GM23338 (cell line): ENCODE results near the gene DTNA. TPM values are rescaled to one million over a fixed set of nuclear protein-coding genes. Genes with fewer than 3 reads are reported as not detected.

Experiments
- ATAC-seq: fragments of 200-7000 bp; cut with Tn5 transposase; 3 replicates; pipeline ENCODE4 v1.9.1; 2020
- DNase-seq: peaks from one replicate; pipeline ENCODE4 v3.0.0-alpha.2; 2015; ENCODE audit warnings: low spot score
- H2AFZ ChIP-seq: fragments of 200-600 bp; sonication (generic); 2 replicates; pipeline ENCODE4 v1.8.0; 2016; ENCODE audit warnings: antibody characterized with exemption, mild to moderate bottlenecking, moderate library complexity
- H3F3A ChIP-seq: fragments of 200-600 bp; sonication (generic); replicated peaks from 2 replicates; pipeline ENCODE4 v1.8.0; 2017; ENCODE audit warnings: antibody characterized with exemption, mixed run types, low read depth
- H3K27ac ChIP-seq: fragments of 200-600 bp; sonication (generic); 2 replicates; pipeline ENCODE4 v1.6.1; 2016; ENCODE audit warnings: low read depth
- H3K27me3 ChIP-seq: fragments of 200-600 bp; sonication (generic); 2 replicates; pipeline ENCODE4 v1.8.0; 2016; ENCODE audit warnings: mild to moderate bottlenecking, mixed run types, moderate library complexity; ENCODE audit not compliant: insufficient read depth
- H3K36me3 ChIP-seq: fragments of 200-600 bp; sonication (generic); 2 replicates; pipeline ENCODE4 v1.8.0; 2016; ENCODE audit warnings: mild to moderate bottlenecking; ENCODE audit not compliant: insufficient read depth
- H3K4me1 ChIP-seq: fragments of 200-600 bp; sonication (generic); 2 replicates; pipeline ENCODE4 v1.8.0; 2016; ENCODE audit warnings: mild to moderate bottlenecking, moderate library complexity; ENCODE audit not compliant: insufficient read depth
- H3K4me2 ChIP-seq: fragments of 200-600 bp; sonication (generic); 2 replicates; pipeline ENCODE4 v1.7.1; 2017; ENCODE audit warnings: mixed run types
- H3K4me3 ChIP-seq: fragments of 200-600 bp; sonication (generic); 2 replicates; pipeline ENCODE4 v1.6.1; 2016; ENCODE audit warnings: mixed run types
- H3K79me2 ChIP-seq: fragments of 200-600 bp; sonication (generic); replicated peaks from 2 replicates; pipeline ENCODE4 v1.8.0; 2017; ENCODE audit warnings: mild to moderate bottlenecking; ENCODE audit not compliant: insufficient read depth
- H3K9me2 ChIP-seq: fragments of 200-600 bp; sonication (generic); 2 replicates; pipeline ENCODE4 v1.8.0; 2017; ENCODE audit not compliant: insufficient read depth
- H4K20me1 ChIP-seq: fragments of 200-600 bp; sonication (generic); replicated peaks from 2 replicates; pipeline ENCODE4 v1.8.0; 2017; ENCODE audit warnings: mild to moderate bottlenecking; ENCODE audit not compliant: insufficient read depth
- H3K27ac Mint-ChIP-seq: 2 replicates; pipeline ENCODE4 v1.8.0; 2020; ENCODE audit warnings: inconsistent platforms, mild to moderate bottlenecking, moderate library complexity, mixed read lengths
- H3K27me3 Mint-ChIP-seq: 3 replicates; pipeline ENCODE4 v1.8.0; 2022; ENCODE audit warnings: low read depth, mild to moderate bottlenecking, moderate library complexity, mixed read lengths, inconsistent platforms; ENCODE audit not compliant: insufficient read depth, poor library complexity
- H3K36me3 Mint-ChIP-seq: 3 replicates; pipeline ENCODE4 v1.8.0; 2021; ENCODE audit warnings: low read depth, mild to moderate bottlenecking, inconsistent platforms, moderate library complexity, mixed read lengths
- H3K4me1 Mint-ChIP-seq: 3 replicates; pipeline ENCODE4 v1.8.0; 2020; ENCODE audit warnings: mild to moderate bottlenecking, inconsistent platforms, mixed read lengths
- H3K4me3 Mint-ChIP-seq: 3 replicates; pipeline ENCODE4 v1.8.0; 2021; ENCODE audit warnings: moderate library complexity, mild to moderate bottlenecking, inconsistent platforms, mixed read lengths
- H3K9me3 Mint-ChIP-seq: 3 replicates; pipeline ENCODE4 v1.8.0; 2020; ENCODE audit warnings: moderate library complexity, mild to moderate bottlenecking, inconsistent platforms, mixed read lengths
- CREB1 ChIP-seq: fragments of 250-450 bp; sonication (Bioruptor Pico); IDR thresholded peaks from 2 replicates; pipeline ENCODE4 v1.5.0; 2020; ENCODE audit warnings: low read depth, mild to moderate bottlenecking, moderate library complexity
- CTCF ChIP-seq, 2 experiments: fragments of 200-600 bp in 1 of 2; sonication (generic) in 1 of 2; conservative IDR thresholded peaks; 2 replicates each; pipeline versions ENCODE4 v1.5.1 to v1.6.1; 2016 to 2017; ENCODE audit warnings: antibody characterized with exemption in 2 of 2, low read depth in 2 of 2, mild to moderate bottlenecking in 2 of 2, moderate library complexity in 1 of 2
- EZH2 ChIP-seq: fragments of 200-600 bp; sonication (generic); IDR thresholded peaks from one replicate; pipeline ENCODE4 v1.8.0; 2017; ENCODE audit warnings: antibody characterized with exemption, mild to moderate bottlenecking, low read depth; ENCODE audit not compliant: unreplicated experiment
- EZH2phosphoT487 ChIP-seq: fragments of 200-600 bp; sonication (generic); IDR thresholded peaks from one replicate; pipeline ENCODE4 v1.8.1; 2018; ENCODE audit warnings: antibody characterized with exemption; ENCODE audit not compliant: unreplicated experiment
- JUNB ChIP-seq: IDR thresholded peaks from one replicate; pipeline ENCODE4 v1.6.1; 2016; ENCODE audit warnings: antibody characterized with exemption; ENCODE audit not compliant: unreplicated experiment
- NANOG ChIP-seq: IDR thresholded peaks from 2 replicates; pipeline ENCODE4 v1.6.1; 2016; ENCODE audit warnings: antibody characterized with exemption, borderline replicate concordance
- POLR2AphosphoS5 ChIP-seq: IDR thresholded peaks from 2 replicates; pipeline ENCODE4 v1.6.1; 2016; ENCODE audit warnings: antibody characterized with exemption, low read depth
- STAT1 ChIP-seq: IDR thresholded peaks from one replicate; pipeline ENCODE4 v1.6.1; 2016; ENCODE audit warnings: antibody characterized with exemption; ENCODE audit not compliant: unreplicated experiment
- ZNF114 ChIP-seq: fragments of 250-450 bp; sonication (Bioruptor Pico); IDR thresholded peaks from 2 replicates; pipeline ENCODE4 v1.5.0; 2020; ENCODE audit warnings: mild to moderate bottlenecking, moderate library complexity
- ZNF331 ChIP-seq: fragments of 250-450 bp; sonication (Bioruptor Pico); IDR thresholded peaks from 2 replicates; pipeline ENCODE4 v1.5.0; 2020; ENCODE audit warnings: low read depth, mild to moderate bottlenecking, moderate library complexity
- polyA plus RNA-seq: library from polyadenylated mRNA; unstranded; fragments of >200 nt; fragmentation: Nextera tagmentation; extraction: Ambion mirVana; gene quantifications from 2 replicates; pipeline ENCODE4 v1.2.1, GENCODE V29; 2016
- total RNA-seq: library from RNA; depleted of rRNA; stranded (reverse); fragments of >200 nt; shearing (Covaris generic); gene quantifications from 2 replicates; pipeline ENCODE4 v1.2.3, GENCODE V29; 2014
- TF ChIP-seq, protein P1 (sequence below): IDR thresholded peaks from 2 replicates; pipeline ENCODE4 v1.6.1; 2016; ENCODE audit warnings: antibody characterized with exemption
- TF ChIP-seq, protein P2 (sequence below): fragments of 250-450 bp; sonication (Bioruptor Pico); IDR thresholded peaks from 2 replicates; pipeline ENCODE4 v1.5.0; 2020; ENCODE audit warnings: mild to moderate bottlenecking, moderate library complexity
- TF ChIP-seq, protein P3 (sequence below): IDR thresholded peaks from one replicate; pipeline ENCODE4 v1.6.1; 2018; ENCODE audit warnings: antibody characterized with exemption; ENCODE audit not compliant: unreplicated experiment

The DTNA gene
- total and polyA plus RNA-seq, 2 experiments from 2014 or later, result 11.5 to 25.1 TPM

DNA sequence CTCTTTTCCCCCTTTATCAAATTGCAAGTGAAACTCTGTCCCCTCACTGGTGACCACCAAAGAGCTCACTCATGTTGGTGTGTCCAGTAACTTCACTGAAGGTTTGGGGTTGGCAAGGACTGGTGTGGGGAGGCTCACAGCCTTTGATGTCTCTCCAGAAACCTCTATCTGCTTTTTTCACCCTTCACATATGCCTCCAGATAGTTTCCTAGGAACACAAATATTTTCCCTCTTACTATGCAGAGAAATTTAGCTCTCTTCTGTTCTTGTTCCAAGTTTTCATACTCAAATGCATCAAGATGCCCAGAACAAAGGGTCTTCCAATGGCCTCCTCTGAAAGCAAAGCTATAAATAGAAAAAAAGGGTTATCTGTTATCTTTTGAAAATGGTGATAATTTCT is 20.7 kb downstream of the DTNA start:
- DNase-seq, result no peak
- H3K4me3 Mint-ChIP-seq, result no peak overlapping the region

More for the DNA sequence above, 20.7 kb downstream of the DTNA start:
- Mint-ChIP-seq H3K27me3 (peaks cover under 1% of the 10 kb centered on the region), H3K36me3 (peaks cover 1% of the 10 kb centered on the region; the same call in 2 of the 3 replicates), H3K9me3 (peaks cover 5% of the 10 kb centered on the region; the same call in 2 of the 3 replicates), H3K27ac (peak overlapping the region; percentile 38; the same call in 1 of the 2 replicates), H3K4me1 (peaks cover 17% of the 10 kb centered on the region; the same call in 2 of the 3 replicates)
- Histone ChIP-seq H4K20me1 (no peaks in the 10 kb centered on the region), H3K9me2 (no peaks in the 10 kb centered on the region), H2AFZ (no peak overlapping the region), H3K27ac (no peak overlapping the region), H3K36me3 (no peaks in the 10 kb centered on the region), H3K4me1 (peaks cover 4% of the 10 kb centered on the region; the same call in 1 of the 2 replicates), H3K4me2 (no peak overlapping the region), H3K4me3 (no peak overlapping the region), H3K27me3 (no peaks in the 10 kb centered on the region), H3F3A (no peaks in the 10 kb centered on the region), H3K79me2 (no peaks in the 10 kb centered on the region)
- TF ChIP-seq NANOG (no peak), ZNF331 (CRISPR knock-in tag) (no peak), STAT1 (no peak), EZH2phosphoT487 (no peak), CREB1 (CRISPR knock-in tag) (no peak), CTCF (conservative IDR thresholded peaks at IDR 0.05; ENCODE audit: low read depth in 2 of 2) (no peak), ZNF114 (CRISPR knock-in tag) (no peak), JUNB (no peak), POLR2AphosphoS5 (no peak), EZH2 (no peak)
- TF ChIP-seq, protein P1, sequence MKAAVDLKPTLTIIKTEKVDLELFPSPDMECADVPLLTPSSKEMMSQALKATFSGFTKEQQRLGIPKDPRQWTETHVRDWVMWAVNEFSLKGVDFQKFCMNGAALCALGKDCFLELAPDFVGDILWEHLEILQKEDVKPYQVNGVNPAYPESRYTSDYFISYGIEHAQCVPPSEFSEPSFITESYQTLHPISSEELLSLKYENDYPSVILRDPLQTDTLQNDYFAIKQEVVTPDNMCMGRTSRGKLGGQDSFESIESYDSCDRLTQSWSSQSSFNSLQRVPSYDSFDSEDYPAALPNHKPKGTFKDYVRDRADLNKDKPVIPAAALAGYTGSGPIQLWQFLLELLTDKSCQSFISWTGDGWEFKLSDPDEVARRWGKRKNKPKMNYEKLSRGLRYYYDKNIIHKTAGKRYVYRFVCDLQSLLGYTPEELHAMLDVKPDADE, result no peak
- TF ChIP-seq, protein P2, sequence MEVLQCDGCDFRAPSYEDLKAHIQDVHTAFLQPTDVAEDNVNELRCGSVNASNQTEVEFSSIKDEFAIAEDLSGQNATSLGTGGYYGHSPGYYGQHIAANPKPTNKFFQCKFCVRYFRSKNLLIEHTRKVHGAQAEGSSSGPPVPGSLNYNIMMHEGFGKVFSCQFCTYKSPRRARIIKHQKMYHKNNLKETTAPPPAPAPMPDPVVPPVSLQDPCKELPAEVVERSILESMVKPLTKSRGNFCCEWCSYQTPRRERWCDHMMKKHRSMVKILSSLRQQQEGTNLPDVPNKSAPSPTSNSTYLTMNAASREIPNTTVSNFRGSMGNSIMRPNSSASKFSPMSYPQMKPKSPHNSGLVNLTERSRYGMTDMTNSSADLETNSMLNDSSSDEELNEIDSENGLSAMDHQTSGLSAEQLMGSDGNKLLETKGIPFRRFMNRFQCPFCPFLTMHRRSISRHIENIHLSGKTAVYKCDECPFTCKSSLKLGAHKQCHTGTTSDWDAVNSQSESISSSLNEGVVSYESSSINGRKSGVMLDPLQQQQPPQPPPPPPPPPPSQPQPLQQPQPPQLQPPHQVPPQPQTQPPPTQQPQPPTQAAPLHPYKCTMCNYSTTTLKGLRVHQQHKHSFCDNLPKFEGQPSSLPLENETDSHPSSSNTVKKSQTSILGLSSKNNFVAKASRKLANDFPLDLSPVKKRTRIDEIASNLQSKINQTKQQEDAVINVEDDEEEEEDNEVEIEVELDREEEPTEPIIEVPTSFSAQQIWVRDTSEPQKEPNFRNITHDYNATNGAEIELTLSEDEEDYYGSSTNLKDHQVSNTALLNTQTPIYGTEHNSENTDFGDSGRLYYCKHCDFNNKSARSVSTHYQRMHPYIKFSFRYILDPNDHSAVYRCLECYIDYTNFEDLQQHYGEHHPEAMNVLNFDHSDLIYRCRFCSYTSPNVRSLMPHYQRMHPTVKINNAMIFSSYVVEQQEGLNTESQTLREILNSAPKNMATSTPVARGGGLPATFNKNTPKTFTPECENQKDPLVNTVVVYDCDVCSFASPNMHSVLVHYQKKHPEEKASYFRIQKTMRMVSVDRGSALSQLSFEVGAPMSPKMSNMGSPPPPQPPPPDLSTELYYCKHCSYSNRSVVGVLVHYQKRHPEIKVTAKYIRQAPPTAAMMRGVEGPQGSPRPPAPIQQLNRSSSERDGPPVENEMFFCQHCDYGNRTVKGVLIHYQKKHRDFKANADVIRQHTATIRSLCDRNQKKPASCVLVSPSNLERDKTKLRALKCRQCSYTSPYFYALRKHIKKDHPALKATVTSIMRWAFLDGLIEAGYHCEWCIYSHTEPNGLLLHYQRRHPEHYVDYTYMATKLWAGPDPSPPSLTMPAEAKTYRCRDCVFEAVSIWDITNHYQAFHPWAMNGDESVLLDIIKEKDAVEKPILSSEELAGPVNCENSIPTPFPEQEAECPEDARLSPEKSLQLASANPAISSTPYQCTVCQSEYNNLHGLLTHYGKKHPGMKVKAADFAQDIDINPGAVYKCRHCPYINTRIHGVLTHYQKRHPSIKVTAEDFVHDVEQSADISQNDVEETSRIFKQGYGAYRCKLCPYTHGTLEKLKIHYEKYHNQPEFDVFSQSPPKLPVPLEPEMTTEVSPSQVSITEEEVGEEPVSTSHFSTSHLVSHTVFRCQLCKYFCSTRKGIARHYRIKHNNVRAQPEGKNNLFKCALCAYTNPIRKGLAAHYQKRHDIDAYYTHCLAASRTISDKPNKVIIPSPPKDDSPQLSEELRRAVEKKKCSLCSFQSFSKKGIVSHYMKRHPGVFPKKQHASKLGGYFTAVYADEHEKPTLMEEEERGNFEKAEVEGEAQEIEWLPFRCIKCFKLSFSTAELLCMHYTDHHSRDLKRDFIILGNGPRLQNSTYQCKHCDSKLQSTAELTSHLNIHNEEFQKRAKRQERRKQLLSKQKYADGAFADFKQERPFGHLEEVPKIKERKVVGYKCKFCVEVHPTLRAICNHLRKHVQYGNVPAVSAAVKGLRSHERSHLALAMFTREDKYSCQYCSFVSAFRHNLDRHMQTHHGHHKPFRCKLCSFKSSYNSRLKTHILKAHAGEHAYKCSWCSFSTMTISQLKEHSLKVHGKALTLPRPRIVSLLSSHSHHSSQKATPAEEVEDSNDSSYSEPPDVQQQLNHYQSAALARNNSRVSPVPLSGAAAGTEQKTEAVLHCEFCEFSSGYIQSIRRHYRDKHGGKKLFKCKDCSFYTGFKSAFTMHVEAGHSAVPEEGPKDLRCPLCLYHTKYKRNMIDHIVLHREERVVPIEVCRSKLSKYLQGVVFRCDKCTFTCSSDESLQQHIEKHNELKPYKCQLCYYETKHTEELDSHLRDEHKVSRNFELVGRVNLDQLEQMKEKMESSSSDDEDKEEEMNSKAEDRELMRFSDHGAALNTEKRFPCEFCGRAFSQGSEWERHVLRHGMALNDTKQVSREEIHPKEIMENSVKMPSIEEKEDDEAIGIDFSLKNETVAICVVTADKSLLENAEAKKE (CRISPR knock-in tag), result no peak
- TF ChIP-seq, protein P3, sequence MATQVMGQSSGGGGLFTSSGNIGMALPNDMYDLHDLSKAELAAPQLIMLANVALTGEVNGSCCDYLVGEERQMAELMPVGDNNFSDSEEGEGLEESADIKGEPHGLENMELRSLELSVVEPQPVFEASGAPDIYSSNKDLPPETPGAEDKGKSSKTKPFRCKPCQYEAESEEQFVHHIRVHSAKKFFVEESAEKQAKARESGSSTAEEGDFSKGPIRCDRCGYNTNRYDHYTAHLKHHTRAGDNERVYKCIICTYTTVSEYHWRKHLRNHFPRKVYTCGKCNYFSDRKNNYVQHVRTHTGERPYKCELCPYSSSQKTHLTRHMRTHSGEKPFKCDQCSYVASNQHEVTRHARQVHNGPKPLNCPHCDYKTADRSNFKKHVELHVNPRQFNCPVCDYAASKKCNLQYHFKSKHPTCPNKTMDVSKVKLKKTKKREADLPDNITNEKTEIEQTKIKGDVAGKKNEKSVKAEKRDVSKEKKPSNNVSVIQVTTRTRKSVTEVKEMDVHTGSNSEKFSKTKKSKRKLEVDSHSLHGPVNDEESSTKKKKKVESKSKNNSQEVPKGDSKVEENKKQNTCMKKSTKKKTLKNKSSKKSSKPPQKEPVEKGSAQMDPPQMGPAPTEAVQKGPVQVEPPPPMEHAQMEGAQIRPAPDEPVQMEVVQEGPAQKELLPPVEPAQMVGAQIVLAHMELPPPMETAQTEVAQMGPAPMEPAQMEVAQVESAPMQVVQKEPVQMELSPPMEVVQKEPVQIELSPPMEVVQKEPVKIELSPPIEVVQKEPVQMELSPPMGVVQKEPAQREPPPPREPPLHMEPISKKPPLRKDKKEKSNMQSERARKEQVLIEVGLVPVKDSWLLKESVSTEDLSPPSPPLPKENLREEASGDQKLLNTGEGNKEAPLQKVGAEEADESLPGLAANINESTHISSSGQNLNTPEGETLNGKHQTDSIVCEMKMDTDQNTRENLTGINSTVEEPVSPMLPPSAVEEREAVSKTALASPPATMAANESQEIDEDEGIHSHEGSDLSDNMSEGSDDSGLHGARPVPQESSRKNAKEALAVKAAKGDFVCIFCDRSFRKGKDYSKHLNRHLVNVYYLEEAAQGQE, result no peak
- ATAC-seq, result no peak
